NCI-H1417 (cell line): Measurements from ENCODE around the gene LRMDA.

Experiments
- DNase-seq, 3 experiments: peaks; one replicate each; lab custom pipeline; 2025; lab: John Stamatoyannopoulos, UW

The LRMDA gene

DNA sequence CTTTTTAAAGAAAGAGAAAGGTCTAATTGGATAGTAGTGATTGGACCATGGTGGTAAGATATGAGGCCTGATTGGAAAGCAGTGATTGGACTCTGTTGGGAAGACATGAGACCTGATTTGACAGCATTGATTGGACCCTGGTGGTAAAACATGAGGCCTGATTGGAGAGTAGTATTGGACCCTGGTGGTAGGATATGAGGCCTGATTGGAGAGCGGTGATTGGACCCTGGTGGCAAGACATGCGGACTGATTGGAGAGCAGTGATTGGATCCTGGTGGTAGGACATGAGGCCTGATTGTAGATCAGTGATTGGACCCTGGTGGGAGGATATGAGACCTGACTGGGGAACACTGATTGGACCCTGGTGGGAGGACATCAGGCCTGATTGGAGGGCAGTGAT lies 444.3 kb downstream of the LRMDA start:
- DNase-seq: no peak

DNA sequence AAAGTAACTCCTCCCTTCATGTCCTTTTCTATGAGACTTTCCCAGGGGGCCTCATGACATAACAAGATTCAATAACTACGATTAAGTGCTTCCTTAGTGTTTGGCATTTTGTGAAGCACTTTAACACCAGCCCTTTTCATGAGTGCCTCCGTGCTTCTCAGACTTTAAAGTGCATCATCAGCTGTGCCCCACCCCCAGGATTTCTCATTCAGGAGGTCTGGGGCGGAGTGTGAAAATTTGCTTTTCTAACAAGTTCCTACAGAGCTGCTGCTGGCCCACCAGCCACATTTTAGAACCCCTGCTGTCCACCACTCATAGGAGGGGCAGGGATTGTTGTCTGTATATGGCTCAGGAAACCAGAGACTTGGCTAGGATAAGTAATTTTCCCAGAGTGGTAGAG lies 445.3 kb downstream of the LRMDA start:
- no peak for DNase-seq

DNA sequence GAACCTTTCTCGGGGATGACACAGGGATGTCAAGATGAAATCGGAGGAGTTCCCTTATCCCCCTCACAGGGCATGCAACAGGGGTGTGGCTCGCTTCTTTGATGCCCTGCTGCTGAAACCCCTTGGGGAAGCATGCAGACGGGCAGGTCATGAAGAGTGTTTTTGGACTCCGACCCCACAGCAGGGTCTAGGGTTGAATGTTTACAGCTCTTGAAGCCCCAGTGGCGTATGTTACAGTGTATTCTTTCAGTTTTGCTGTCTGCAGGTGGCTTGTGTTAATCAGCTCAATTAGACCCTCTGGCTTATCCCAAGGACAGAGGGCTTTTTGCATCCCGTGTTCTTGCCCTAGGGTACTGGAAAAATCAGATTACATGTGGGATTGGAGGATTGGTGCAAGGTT lies 446.5 kb downstream of the LRMDA start:
- DNase-seq: no peak

DNA sequence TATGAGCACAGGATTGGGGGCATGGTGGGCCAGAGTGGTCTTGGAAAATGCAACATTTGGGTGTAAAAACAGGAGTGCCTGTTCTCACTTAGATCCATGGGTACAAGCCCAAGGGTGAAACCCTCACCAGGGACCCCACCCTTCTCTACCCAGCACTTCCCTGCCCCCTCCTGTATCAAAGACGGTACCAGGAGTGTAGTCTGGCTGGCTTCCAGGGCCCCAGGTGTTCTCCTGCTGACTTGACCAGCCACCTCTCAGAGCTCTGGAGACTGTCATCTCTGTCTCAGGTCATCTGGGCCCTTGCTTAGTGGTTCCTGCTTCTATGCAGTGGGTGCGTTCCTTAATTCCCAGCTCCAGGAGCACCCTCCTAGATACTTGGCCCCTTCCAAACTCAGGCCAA lies 447.2 kb downstream of the LRMDA start:
- no peak for DNase-seq

DNA sequence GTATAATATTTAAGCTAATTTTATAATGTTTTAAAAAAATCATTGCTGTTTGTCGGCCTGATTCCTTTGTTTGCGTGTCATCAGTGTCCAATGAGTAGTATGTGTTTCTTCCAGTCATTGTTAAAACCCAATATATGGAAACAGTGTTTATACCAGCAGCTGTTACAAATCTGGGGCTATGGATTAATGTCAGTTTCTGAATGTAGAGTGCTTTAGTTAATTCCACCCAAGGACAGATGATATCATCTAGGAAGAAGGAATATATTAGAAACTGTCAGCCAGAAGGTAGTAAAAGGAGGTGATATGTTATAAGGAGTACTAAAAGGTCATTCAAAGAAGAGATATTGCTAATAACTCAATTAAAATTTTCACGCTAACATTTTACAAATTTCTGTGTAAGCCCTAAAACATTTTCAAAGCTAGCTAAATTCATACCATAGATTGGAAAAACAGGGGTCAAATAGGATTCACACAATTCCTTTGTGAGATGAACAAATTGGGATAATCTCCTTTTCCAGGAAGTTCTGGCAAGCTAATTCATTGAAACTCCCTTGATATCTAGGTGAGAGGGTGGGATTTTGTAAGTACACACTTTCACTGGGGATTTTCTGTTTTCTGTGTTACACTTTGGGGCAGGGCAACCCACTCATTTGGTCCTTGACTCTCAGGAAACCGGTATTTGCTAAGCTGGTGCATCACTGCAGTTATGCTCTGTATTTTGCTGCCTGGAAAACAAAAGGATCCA lies 448.8 kb downstream of the LRMDA start:
- DNase-seq: no peak

DNA sequence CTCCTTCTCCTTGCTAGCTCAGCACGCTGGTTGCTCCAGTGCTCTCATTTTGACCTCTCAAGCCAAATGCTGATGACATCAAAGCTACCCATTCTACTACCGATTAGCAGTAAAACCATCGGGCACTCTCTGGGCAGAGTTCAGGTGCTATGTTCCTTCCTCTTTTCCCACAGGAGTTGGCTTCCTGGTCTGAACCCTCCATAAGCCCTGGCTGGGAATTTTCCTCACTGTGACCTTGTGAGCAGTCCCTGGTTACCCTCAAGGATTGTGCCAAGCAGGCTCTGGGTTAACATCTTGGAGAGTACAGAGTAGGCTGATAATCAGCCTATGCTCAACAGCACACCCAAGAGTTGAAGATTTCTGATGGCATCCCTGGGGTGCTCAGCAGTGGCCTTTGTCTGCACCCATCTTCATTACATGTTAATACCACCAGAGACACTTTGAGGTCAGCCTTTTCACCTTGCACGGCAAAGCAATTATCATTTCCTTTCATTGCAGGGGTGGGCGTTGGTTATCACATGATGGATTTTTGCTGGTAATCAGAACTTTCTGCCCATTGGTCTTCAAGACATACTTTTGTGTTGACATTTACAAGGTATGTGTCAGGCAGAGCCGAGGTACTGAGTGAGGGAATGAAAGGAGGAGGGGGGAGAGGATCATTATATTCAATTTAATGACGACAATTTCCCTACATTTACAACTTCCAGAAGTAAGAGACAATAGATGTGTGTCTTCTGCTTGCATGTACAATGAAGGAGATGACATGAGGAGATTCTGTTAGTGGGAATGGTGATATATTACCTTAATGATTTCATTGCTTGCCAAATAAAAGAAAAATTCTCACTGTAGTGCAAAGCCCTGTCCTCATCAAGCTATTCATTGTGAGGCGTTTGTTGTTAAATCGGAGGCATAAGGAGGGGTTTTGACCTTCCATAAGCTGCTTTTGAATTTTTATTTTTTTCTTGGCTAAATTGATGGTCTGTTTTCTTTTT lies 452.0 kb downstream of the LRMDA start:
- no peak for DNase-seq

DNA sequence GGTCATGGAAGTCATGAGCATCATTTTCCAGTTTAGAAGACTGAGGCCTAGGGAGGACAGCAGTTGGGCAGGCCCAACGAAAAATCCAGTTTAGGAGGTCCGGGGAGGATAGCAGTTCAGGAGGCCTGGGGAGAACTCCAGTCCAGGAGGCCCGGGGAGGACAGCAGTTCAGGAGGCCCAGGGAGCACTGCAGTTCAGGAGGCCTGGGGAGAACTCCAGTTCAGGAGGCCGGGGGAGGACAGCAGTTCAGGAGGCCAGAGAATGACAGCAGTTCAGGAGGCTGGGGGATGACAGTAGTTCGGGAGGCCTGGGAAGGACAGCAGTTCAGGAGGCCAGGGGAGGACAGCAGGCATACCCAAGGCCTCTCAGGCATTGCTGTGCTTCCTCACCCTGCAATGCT lies 453.4 kb downstream of the LRMDA start:
- DNase-seq: no peak

DNA sequence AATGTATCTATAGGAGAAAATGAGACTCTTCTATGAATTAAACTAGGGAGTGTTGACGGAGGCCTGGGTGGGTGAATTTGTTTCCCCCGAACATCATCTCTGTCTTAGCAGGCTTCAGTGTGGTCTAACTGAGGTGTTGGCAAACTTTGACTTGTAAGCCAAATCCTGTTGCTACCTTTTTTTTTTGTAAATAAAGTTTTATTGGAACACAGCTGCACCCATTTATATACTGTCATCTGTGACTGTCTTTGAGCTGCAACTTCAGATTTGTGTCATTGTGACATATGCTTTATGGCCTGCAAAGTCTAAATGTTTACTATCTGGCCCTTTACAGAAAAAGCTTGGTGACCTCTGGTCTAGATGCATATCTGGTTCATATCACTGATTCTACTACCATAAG lies 455.9 kb downstream of the LRMDA start:
- DNase-seq: peak in 1 of 3 experiments; percentile 41

DNA sequence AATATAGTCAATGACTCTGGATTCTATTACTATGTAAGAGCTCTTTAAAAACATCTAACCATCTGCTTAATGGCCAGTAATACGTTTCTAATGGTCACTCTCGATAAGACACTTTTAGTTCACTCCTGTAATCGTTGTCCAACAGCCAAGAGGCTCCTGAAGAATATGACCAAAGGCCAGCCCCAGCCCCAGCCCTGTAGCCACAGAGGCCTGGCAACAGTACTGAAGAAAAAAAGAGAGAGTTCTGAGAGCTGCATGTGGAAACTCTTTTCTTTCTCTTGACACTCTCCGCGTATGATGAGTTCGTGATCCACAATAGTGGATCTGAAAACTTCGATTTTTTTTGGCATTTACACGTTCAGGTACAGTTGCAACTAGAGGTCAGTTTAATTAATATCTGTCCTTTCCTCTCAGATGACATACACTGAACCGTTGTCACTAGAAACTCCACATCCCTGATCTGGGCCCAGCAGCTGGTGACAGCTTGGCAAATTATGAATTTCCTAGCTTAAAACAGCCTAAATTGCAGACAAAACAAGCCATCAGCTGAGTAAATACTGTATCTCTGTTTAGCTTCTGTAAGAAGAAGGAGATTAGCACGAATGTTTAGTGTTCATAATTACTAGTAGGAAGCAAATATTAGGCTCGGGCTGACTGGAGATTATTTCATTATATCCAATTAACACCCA lies 456.7 kb downstream of the LRMDA start:
- peak in 2 of 3 experiments; percentile 42 to 80 for DNase-seq

DNA sequence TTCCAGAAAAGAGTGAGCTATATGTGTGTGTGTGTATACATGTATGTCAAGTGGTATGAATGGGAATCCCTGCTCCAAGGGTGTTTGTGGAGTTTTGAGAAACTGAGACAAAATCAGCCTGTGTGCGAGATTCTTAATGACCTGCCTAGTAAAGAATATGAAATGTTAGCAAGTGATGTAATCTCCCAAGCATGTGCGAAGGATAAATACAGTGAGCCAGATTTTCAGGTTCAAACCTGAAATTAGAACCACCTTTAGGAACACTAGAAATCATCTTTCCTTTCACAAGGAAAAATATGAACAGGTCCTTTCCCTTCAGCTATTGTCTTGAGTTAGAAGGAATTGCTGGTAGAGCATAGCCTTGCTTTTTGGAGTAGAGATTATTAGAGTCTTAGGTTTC lies 457.6 kb downstream of the LRMDA start:
- no peak for DNase-seq

DNA sequence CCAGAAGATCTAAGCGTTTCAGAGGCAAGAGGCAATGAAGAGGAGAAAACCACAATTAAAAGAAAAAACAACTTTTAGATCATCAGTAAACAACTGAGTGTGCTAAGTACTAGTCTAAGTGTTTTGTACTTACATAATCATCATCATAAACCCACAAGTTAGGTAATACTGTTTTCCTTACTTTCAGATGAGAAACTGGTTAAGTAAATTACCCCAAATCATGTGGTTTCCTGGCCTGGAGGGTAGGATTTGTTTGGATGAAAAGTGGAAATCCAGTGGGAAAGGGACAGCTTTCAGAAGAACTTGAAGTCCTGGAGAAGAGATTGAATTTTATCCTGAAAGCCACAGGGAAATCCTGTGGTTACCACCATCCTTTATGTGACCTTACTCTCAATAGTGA lies 463.3 kb downstream of the LRMDA start:
- DNase-seq: no peak

DNA sequence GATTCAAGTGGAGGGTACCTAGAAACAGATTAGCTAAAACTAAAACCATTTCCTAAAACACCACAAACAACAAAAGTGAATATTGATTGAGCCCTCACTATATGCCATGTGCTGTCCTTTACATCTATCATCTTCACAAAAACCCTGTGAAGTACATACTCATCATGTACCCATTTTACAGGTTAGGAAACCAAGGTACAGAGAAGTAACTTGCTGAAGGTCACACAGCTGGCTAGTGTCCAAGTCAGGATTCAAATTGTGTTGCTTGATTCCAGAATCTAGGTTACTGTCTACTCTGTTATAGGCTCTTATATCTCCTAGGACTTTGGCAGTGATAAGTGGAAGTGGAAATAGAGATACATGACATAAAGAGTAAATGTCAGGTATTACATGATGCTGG lies 463.8 kb downstream of the LRMDA start:
- no peak for DNase-seq

DNA sequence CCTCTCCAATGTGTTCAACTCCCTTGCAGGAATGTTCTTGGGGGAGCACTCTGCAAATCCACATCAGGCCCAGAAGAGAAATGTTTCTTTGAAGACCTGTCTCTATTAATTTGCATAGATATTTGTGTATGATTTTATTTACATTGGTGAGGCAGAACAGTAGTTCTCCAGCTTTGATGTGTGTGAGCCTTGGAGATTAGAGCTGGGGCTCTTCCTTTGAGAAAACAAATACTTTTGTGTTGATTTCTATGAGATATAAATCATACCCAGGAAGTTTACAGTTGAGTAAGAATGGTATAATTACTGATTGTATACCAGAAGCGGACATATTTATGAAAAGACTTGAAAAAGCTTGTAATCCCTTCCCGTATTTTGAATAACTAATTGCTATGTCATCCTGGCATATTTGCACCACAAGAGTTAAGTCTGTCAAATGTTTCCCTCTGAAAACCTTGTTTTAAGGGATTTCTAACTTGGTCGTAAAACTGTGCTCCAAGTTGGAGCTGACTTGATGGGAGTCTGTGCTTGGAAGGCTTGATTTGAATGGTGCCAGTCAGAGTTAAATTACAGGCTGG lies 468.5 kb downstream of the LRMDA start:
- DNase-seq: no peak

DNA sequence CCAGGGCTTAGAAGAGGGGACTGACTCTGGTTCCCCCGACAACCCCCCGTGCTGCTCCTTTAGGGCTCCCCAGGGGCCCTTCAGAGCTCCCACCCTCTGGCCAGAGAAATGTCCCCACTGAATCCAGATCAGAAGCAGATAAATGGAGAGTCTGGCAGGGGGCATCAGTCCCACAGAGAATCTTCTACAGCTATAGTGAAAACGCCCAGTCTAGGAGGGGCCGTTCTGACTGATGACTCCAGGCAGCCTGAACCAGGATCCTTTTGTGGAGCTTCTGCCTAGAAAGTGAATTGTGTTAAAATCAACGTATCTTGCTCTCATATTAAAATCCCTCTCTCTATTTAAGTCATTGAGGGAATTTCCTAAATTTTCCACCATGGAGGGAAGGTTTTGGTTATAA lies 471.4 kb downstream of the LRMDA start:
- DNase-seq: no peak

DNA sequence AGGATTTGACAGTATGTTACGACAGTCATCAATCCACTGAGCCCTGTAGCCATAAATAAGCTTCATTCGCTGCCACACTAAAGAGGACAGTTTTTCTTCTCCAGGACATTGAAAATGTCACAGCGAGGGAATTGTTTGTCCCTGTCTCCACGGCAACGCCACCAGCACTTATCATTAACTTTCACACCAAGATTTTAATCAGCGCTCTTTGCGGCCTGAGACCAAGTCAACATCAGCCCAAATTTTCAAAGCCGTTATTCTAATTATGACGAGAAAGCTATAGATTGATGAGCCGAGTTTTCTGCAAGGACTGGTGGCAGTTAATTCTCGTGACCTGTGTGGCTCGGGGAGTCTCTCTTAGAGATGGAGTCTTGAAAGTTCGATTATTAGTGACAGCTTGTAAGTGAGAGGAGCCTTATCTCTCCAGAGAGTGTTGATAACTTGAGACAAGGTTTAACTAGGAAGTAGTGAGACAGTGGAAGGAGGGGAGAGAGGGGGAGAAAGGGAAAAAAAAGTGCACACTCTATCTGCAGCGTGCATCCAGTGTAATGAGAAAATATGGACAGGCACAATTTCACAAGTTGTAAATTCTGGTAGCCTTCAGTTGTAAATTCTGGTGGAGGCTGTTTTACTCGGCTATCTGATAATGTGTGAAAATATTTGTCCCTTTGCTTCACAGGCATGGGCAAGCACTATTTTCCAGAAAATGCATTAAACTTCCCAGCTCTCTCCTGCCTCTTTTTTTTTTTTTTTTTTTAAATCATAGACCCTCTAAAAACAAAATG lies 473.3 kb downstream of the LRMDA start:
- DNase-seq: peak in 2 of 3 experiments; percentile 26 to 73

DNA sequence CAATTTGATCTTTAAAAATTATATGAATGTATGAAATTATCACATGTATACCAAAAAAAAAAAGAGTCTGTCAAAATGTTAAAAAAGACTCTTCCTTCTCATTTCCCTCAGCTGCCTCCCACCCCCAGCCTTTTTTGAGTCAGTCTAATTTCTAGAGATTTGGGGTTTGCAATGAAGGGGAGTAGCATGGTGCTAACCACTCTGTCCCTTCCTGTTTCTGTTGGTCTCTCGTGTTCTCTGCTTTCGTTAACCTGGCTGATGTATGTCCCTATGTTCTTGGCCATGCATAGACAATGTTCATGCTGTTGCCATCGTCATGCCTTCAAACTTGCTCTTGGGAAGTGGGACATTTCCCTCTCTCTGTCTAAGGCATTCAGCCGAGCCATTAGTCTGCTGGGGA lies 474.1 kb downstream of the LRMDA start:
- DNase-seq: no peak

DNA sequence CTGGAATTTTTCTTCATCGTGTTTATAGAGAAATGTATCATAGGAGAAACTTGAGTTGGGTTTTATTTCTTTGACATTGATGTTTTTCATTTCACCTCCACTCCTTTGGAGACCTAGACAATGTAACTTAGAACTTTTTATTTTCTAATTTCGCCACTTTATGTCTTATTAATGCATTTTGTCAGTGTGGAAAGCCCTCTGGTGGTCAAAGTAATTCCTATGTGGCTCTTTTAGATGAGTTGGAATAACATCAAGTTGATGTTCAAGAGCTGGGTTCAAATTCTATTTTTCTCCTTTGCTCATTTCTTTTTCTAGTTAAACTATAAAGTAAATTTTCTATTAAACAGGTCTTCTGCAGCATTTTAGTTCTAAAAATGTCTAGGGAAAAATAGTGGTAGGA lies 478.6 kb downstream of the LRMDA start:
- no peak for DNase-seq

DNA sequence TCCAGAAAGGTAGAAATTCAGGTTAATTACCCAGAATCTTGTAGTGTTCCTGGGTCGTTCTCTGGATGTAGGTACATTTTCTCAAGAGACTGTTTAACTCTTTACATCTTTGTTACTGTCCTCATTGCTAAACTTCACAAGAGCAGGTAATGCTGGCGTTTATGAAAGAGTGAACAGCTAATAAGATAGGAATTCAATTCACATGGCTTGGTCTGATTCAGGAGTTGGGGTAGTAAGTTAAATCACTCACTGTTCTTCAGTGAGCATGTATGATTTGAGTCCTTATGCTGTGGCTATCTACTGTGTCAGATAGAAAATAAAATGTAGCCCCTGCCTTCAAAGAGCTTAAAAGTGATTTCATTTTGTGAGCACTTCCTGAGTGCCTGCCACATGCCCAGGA lies 480.0 kb downstream of the LRMDA start:
- DNase-seq: no peak

DNA sequence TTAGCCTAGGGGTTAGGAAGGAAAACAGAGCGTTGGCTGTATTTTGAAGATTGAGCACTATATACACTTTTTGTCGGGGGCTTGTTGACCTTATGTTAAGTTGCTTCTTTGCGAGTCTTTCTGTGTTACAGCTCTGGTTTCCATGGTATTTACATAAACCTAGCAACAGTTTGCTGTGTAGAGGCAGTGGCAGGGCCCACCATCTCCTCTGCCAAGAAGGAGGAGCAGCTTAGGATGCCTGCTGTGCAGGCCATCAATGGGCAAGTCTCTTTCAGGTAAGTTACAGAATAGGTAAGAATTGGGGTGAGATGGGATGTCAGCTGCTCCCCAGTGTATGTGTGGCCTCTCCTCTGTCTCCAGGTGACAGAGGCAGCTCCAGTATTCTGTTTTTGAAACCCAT lies 485.5 kb downstream of the LRMDA start:
- DNase-seq: no peak

DNA sequence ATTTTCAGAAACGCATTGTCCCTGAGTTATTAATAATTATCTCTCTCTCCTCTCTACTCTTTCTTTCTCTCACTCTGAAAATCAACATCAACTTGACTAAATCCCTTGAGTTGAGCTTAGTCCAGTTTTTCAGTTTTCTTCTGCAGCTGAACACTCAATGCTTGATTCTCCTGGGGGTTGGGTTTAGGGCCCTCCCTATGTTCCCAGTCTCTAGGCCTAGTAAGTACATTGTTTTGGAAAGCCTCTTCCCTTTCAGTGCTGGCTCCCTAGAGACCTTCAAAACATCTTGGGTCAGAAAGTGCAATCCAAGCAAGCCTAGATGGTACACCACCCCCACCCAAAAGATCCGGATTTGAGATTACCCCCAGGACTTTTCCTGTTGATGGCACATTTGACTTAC lies 488.5 kb downstream of the LRMDA start:
- no peak for DNase-seq

DNA sequence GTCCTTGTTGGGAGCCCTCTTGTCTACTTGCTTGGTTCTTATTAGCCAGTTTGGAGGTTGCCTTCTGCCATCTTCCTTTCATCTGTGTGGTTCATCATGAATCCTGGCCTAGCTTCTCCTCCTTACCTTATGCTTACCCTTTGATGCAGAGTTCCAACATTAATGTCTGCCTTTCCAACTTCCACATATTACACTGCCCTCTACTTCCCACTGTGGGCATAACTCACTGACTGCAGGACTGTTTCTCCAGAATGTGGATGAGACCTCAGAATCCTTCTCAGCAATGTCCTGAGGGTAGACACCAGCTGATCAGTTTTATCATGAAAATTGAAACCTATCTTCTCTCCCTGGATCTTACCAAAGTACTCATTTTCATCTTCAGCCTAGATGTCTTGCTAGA lies 491.0 kb downstream of the LRMDA start:
- no peak for DNase-seq
